Measurements from ENCODE around the gene PIK3R2.

Gene PIK3R2

GRCh38 chr19:18164072-18164471 is 11.1 kb downstream of the PIK3R2 start:
- H3K27ac ChIP-seq (ENCODE audit: low read depth, low read length), result no peak overlapping the region
- H3K9ac ChIP-seq (ENCODE audit: low read depth, low read length), result no peak overlapping the region
- no peak overlapping the region for H3K4me3 ChIP-seq (ENCODE audit: low read depth, low read length)
- no peaks in the 10 kb centered on the region for H3K9me3 ChIP-seq (ENCODE audit: control insufficient read depth, insufficient read depth, low read length)
- peaks cover 58% of the 10 kb centered on the region for H3K36me3 ChIP-seq (ENCODE audit: control insufficient read depth, insufficient read depth, low read length)
- H3K27me3 ChIP-seq (ENCODE audit: control insufficient read depth, insufficient read depth, low read length), result no peaks in the 10 kb centered on the region
- peaks cover 3% of the 10 kb centered on the region; the same call in 1 of the 2 replicates for H3K4me1 ChIP-seq (ENCODE audit: control insufficient read depth, insufficient read depth, low read length)

DNA sequence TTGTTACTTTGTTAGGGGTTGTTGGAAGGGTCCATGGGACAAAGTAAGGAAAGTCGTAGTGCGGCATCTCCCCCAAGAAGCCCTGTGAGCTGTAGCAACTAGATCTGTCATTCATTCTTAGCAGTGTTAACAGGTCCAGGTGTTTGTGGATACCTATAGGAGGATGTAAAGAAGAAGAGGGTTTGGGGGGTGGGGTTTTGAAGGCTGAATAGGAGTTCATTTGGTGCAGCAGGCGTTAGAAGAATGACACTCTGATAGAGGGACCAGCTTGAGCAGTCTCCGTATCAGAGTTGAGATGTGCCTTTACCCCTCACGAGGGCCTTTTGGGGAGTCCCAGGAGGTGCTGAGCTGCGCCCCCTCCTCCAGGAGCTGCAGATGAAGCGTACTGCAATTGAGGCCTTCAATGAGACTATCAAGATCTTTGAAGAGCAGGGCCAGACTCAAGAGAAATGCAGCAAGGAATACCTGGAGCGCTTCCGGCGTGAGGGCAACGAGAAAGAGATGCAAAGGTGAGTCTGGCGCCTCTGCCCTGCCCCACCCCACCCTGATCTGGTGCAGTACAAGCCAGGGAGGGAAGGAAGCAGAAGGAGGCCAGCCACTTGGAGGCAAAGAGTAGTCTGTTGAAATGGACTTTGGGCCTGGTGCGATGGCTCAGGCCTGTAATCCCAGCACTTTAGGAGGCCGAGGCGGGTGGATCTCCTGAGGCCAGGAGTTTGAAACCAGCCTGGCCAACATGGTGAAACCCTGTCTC is 13.0 kb downstream of the PIK3R2 start:
- Histone ChIP-seq H3K27ac (ENCODE audit: low read depth, low read length) (no peak overlapping the region), H3K36me3 (ENCODE audit: control insufficient read depth, insufficient read depth, low read length) (peaks cover 63% of the 10 kb centered on the region), H3K4me3 (ENCODE audit: low read depth, low read length) (no peak overlapping the region), H3K27me3 (ENCODE audit: control insufficient read depth, insufficient read depth, low read length) (no peaks in the 10 kb centered on the region), H3K9ac (ENCODE audit: low read depth, low read length) (no peak overlapping the region), H3K9me3 (ENCODE audit: control insufficient read depth, insufficient read depth, low read length) (no peaks in the 10 kb centered on the region), H3K4me1 (ENCODE audit: control insufficient read depth, insufficient read depth, low read length) (peaks cover 3% of the 10 kb centered on the region; the same call in 1 of the 2 replicates)

DNA sequence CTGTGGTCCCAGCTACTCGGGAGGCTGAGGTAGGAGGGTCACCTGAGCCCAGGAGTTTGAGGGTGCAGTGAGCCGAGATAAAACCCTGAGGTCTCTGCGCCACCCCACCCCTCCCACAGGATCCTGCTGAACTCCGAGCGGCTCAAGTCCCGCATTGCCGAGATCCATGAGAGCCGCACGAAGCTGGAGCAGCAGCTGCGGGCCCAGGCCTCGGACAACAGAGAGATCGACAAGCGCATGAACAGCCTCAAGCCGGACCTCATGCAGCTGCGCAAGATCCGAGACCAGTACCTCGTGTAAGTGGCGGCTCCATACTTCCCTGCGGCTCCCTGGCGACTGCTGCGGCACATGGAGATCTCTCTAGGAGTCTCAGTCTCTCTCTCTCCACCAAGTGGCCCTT is 14.0 kb downstream of the PIK3R2 start:
- Histone ChIP-seq H3K27ac (ENCODE audit: low read depth, low read length) (no peak overlapping the region), H3K4me1 (ENCODE audit: control insufficient read depth, insufficient read depth, low read length) (no peaks in the 10 kb centered on the region), H3K9ac (ENCODE audit: low read depth, low read length) (no peak overlapping the region), H3K36me3 (ENCODE audit: control insufficient read depth, insufficient read depth, low read length) (peaks cover 58% of the 10 kb centered on the region), H3K9me3 (ENCODE audit: control insufficient read depth, insufficient read depth, low read length) (no peaks in the 10 kb centered on the region), H3K27me3 (ENCODE audit: control insufficient read depth, insufficient read depth, low read length) (no peaks in the 10 kb centered on the region), H3K4me3 (ENCODE audit: low read depth, low read length) (no peak overlapping the region)

DNA sequence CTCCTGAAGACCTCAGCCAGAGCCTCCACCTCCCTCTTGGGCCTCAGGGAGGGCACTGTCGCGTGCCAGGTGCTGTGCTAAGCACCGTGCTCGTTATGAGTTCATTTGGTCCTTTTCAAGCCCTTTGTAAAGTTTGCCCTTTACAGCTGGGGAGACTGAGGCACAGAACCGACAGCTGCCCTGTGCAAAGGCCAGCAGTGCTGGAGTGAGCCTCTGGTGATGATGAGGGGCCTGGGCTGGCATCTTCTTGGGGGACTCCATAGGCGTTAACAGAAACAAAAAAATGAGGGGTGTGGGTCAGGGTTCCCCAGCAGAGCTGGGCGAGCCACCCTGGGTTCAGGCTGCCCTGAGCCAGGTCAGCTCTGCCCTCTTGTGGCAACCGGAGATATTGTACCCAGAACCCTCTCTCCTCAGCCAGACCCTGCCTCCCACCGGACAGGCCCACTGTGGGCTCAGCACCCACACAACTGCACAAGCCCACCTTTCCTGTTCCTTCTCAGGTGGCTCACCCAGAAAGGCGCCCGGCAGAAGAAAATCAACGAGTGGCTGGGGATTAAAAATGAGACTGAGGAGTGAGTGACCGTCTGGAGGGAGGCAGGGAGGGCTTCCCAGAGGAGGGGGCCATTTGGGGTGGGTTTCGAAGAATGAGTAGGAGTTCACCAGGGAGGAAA is 15.1 kb downstream of the PIK3R2 start:
- H3K9me3 ChIP-seq (ENCODE audit: control insufficient read depth, insufficient read depth, low read length), result no peaks in the 10 kb centered on the region
- peaks cover 48% of the 10 kb centered on the region for H3K36me3 ChIP-seq (ENCODE audit: control insufficient read depth, insufficient read depth, low read length)
- no peak overlapping the region for H3K4me3 ChIP-seq (ENCODE audit: low read depth, low read length)
- H3K4me1 ChIP-seq (ENCODE audit: control insufficient read depth, insufficient read depth, low read length), result no peaks in the 10 kb centered on the region
- no peaks in the 10 kb centered on the region; the same call in 1 of the 2 replicates for H3K27me3 ChIP-seq (ENCODE audit: control insufficient read depth, insufficient read depth, low read length)
- H3K9ac ChIP-seq (ENCODE audit: low read depth, low read length), result no peak overlapping the region
- H3K27ac ChIP-seq (ENCODE audit: low read depth, low read length), result no peak overlapping the region

- H3K9me3 ChIP-seq (ENCODE audit: control insufficient read depth, insufficient read depth, low read length), result no peaks in the 10 kb centered on the region
- no peak overlapping the region for H3K27ac ChIP-seq (ENCODE audit: low read depth, low read length)
- no peak overlapping the region for H3K4me3 ChIP-seq (ENCODE audit: low read depth, low read length)
- H3K36me3 ChIP-seq (ENCODE audit: control insufficient read depth, insufficient read depth, low read length), result peaks cover 42% of the 10 kb centered on the region
- H3K4me1 ChIP-seq (ENCODE audit: control insufficient read depth, insufficient read depth, low read length), result no peaks in the 10 kb centered on the region; the same call in 1 of the 2 replicates
- H3K9ac ChIP-seq (ENCODE audit: low read depth, low read length), result no peak overlapping the region
- H3K27me3 ChIP-seq (ENCODE audit: control insufficient read depth, insufficient read depth, low read length), result peaks cover 2% of the 10 kb centered on the region
Measured at GRCh38 chr19:18168673-18169381, 15.9 kb downstream of the PIK3R2 start.

DNA sequence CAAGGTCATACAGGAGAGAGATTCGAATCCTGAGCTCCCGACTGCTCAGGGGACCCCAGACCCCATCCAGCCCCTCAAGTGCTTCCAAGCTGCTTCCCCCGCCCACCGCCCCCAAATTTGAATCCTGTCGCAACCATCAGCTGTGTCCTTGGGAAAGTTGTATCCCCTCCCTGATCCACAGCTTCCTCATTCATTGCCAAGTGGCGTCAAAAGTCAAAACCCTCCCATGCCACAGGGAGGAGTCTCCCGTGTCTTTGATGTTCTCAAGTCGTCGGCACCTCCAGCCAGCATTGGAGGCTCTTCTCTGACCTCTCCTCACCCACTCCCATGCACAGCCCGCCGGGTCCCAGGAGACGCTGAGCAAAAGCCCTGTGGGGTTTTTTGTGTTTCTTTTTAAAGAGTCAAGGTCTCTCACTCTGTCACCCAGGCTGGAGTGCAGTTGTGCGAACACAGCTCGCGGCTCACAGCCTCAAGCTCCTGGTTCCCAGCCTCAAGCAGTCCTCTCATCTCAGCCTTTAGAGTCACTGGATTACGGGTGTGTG is 17.8 kb downstream of the PIK3R2 start:
- H3K36me3 ChIP-seq (ENCODE audit: control insufficient read depth, insufficient read depth, low read length), result peaks cover 34% of the 10 kb centered on the region
- H3K4me3 ChIP-seq (ENCODE audit: low read depth, low read length), result no peak overlapping the region
- no peaks in the 10 kb centered on the region; the same call in 1 of the 2 replicates for H3K4me1 ChIP-seq (ENCODE audit: control insufficient read depth, insufficient read depth, low read length)
- no peaks in the 10 kb centered on the region for H3K9me3 ChIP-seq (ENCODE audit: control insufficient read depth, insufficient read depth, low read length)
- no peak overlapping the region for H3K27ac ChIP-seq (ENCODE audit: low read depth, low read length)
- H3K27me3 ChIP-seq (ENCODE audit: control insufficient read depth, insufficient read depth, low read length), result peaks cover 17% of the 10 kb centered on the region
- H3K9ac ChIP-seq (ENCODE audit: low read depth, low read length), result no peak overlapping the region

DNA sequence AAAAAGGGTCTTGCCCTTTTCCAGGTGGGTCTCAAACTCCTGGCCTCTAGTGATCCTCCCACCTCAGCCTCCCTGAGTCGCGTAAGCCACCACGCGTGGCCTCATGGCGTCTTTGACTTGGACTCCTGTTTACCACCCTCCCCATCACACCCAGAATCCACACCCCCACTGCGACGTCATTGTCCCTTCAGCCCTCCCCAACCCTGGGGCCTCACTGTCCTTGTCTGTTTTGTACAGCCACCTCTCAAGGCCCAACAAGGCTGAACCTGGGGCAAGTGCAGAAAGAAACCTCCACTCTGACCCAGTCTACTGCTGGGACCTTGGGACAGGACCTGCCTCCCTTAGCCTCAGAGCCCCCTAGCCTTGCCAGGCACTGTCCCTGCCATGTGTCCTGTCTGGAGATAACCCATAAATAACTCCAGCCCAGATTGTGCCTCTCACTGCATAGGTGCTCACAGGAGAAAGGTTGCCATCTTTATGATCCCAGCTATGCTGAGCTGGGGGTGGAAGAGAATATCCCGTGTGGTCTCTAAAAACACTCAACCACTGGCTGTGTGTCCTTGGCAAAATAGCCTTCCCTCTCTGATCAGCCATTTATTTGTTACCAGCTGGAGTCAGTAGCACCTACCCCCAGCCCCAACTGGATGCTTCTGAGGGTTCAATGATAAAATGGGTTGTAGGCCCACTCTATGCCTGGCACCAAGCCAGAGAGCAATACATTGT is 18.8 kb downstream of the PIK3R2 start:
- H3K27me3 ChIP-seq (ENCODE audit: control insufficient read depth, insufficient read depth, low read length), result peaks cover 17% of the 10 kb centered on the region
- H3K36me3 ChIP-seq (ENCODE audit: control insufficient read depth, insufficient read depth, low read length), result peaks cover 26% of the 10 kb centered on the region
- no peak overlapping the region for H3K4me3 ChIP-seq (ENCODE audit: low read depth, low read length)
- H3K4me1 ChIP-seq (ENCODE audit: control insufficient read depth, insufficient read depth, low read length), result no peaks in the 10 kb centered on the region; the same call in 1 of the 2 replicates
- H3K9ac ChIP-seq (ENCODE audit: low read depth, low read length), result no peak overlapping the region
- no peak overlapping the region for H3K27ac ChIP-seq (ENCODE audit: low read depth, low read length)
- no peaks in the 10 kb centered on the region for H3K9me3 ChIP-seq (ENCODE audit: control insufficient read depth, insufficient read depth, low read length)

DNA sequence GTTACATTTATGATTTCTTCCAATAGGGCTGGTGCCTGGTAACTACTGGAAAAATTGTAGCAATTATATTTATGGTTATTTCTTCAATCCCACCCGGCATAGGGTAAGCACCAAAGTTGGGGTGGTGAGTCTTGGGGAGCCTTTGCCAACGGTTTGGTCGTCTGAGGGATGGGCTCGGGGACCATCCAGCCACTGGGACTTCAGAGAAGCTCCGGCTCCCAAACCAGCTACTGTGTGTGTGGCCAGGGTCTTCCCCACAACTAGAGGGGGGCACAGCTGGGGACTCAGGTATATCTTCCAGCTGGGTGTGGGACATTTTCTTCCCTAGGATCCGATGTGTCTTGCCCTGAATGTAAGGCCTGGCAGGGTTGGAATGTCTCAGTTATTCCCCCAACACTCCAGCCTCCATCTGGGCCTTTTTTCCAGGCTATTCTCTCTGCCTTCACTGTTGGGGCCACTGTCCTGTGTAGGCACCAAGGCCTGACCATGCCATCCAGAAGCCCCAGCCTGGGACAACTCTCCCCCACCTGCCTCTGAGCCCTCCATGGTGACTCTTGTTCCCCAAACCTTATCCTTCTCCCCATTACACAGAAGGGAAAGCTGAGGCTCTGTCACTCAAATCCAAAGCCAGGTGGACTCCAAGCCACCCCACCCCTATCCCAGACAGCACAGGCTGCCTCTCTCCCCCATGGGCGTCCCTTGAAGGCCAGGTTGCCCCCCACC is 19.5 kb downstream of the PIK3R2 start:
- no peaks in the 10 kb centered on the region for H3K9me3 ChIP-seq (ENCODE audit: control insufficient read depth, insufficient read depth, low read length)
- H3K9ac ChIP-seq (ENCODE audit: low read depth, low read length), result no peak overlapping the region
- no peak overlapping the region for H3K27ac ChIP-seq (ENCODE audit: low read depth, low read length)
- H3K36me3 ChIP-seq (ENCODE audit: control insufficient read depth, insufficient read depth, low read length), result peaks cover 19% of the 10 kb centered on the region
- H3K27me3 ChIP-seq (ENCODE audit: control insufficient read depth, insufficient read depth, low read length), result peaks cover 17% of the 10 kb centered on the region
- no peak overlapping the region for H3K4me3 ChIP-seq (ENCODE audit: low read depth, low read length)
- no peaks in the 10 kb centered on the region; the same call in 1 of the 2 replicates for H3K4me1 ChIP-seq (ENCODE audit: control insufficient read depth, insufficient read depth, low read length)

DNA sequence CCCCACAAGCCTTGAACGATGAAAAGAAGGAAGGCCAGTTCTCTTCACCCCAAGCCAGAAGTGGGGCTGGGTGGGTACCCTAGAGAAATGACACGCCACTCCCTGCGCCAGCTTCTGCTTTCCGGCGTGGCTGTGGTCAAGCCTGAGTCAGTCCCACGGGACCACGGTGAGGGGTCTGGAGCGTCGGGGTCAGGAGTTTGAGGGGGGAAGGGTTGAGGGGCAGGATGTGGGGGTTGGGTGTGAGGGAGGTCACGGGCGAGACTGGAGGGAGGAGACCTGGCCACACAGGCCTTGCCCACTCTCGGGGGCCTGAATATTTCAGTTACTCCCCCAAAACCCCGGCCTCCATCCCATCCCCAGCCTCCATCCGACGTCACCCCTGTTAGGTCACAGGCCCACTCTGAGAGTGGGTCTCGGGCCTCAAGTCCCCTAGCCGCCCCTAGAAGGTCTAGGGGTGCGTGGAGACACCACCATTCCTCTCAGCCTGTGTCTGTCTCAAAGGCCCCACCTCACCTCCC is 20.1 kb downstream of the PIK3R2 start:
- peaks cover 13% of the 10 kb centered on the region for H3K36me3 ChIP-seq (ENCODE audit: control insufficient read depth, insufficient read depth, low read length)
- peaks cover 17% of the 10 kb centered on the region for H3K27me3 ChIP-seq (ENCODE audit: control insufficient read depth, insufficient read depth, low read length)
- H3K9me3 ChIP-seq (ENCODE audit: control insufficient read depth, insufficient read depth, low read length), result no peaks in the 10 kb centered on the region
- H3K9ac ChIP-seq (ENCODE audit: low read depth, low read length), result no peak overlapping the region
- H3K4me3 ChIP-seq (ENCODE audit: low read depth, low read length), result peak overlapping the region; percentile 70
- H3K4me1 ChIP-seq (ENCODE audit: control insufficient read depth, insufficient read depth, low read length), result no peaks in the 10 kb centered on the region; the same call in 1 of the 2 replicates
- H3K27ac ChIP-seq (ENCODE audit: low read depth, low read length), result no peak overlapping the region

Data from HUES48 (cell line).